GM19455 (cell line): ENCODE measurements around the gene PLEKHO2.

Source experiments
- ATAC-seq: cut with Tn5 transposase; IDR thresholded peaks from one replicate; pipeline ENCODE4 v1.9.1; 2021; ENCODE audit not compliant: unreplicated experiment

PLEKHO2 gene

DNA sequence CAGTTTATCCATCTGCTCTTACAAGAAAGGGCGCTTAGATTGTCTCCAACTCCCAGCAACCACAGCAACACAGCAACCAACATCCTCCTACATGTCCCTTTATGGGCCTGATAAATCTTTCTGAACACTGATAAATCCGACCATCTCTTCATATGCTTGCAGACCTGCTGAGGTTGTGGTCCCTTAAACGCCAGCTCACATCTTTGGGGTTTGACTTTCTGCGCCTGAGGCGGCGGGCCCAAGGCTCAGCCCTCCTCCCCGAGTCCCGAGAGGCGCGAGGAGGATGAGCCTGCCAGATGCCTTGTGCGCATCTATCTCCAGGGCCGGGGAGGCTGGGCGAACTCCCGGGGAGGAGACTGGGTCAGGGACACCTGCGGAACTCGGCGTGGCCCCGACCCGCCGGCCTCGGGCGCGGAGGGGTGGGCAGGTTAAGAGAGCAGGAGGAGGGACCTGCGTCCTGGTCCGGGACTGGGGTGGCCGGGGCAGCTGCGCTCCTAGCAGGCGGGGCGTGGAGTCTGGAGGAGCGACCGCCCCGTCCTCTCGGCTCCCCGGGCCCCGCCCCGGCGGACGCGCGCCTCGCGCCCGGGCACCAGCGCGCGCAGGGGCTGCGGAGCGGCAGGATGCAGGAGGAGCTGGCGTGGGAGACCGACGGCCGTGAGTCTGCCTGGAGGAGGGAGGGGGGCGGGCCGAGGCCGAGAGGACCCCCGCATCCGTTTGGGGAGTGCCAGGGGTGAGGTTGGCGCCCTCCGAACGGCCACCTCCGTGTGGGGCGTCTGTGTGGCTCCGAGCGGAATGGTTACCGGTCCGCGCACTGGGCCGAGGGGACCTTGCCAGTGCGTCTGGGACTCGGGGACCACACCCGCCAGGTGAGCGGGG, 69.8 kb downstream of the PLEKHO2 start, which contains the start of gene ANKDD1A:
Gene ANKDD1A, plus strand, starts transcription at position 592 of the 876 bp plus-strand sequence. Its CDS starts 29 bp downstream, at position 621.
- ATAC-seq, result peak; percentile 80

DNA sequence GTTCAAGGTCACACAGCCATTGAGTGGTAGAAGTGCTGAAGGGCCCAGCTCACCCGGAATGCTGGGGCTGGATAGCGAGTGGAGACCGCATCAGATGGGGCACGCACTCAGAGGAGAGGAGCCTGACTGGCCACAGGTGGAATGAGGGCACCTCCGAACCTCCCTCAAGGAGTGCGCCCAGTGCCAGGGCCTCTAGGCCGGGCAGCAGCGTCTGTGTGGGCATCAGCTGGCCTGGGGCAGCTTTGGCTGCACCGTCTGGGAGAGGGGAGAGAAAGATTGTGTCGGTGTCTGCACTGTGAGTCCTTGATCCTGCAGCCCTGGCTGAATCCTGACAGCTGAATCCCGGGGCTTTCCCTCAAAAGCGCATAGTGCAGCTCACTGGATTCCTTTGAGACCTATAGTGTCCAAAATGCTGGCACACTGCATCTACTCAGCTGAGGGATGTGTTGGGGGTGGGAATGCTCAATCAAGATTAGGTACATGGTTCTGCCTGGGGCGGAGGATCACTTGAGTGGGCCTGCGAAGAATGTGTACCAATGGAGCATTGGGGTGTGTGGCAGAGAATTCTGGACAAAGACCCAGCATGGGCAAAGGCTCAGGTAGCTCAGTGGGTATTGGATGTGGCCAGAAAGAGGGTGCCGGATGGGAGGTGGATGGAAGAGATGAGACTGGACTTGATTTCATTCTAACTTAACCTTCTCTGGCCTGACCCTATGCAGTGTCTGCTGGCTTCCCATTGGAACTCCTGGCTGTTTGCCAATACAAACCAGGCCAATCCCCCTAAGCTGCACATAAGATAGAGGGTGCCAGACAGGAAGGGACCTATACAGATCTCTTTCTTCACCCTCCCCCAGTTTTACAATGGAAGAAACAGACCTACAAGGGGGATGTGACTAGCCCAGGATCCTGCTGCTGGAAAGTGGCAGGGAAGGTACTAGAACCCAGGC, 70.9 kb downstream of the PLEKHO2 start:
- ATAC-seq, result no peak

- ATAC-seq, result no peak
Observed at GRCh38 chr15:64915518-64916227, 74.0 kb downstream of the PLEKHO2 start.

GRCh38 chr15:64916365-64916764, 74.7 kb downstream of the PLEKHO2 start:
- no peak for ATAC-seq

GRCh38 chr15:64917211-64917610, 75.5 kb downstream of the PLEKHO2 start:
- no peak for ATAC-seq
